HEK293 (cell line): ENCODE results near the gene HLA-DRB1.

Experiments used
- CTCF ChIA-PET: fragments of 350-600 bp; formaldehyde crosslinking; extraction: SDS; loops from one replicate; lab custom pipeline; 2021; ENCODE audit warnings: antibody characterized with exemption; lab: Yijun Ruan, JAX
- POLR2A ChIA-PET: fragments of 300-600 bp; formaldehyde crosslinking; extraction: SDS; loops from one replicate; lab custom pipeline; 2020; ENCODE audit warnings: antibody characterized with exemption, inconsistent platforms; lab: Yijun Ruan, JAX
- H3K27ac ChIP-seq: fragments of 200-500 bp; sonication (Bioruptor generic); 2 replicates; pipeline ENCODE4 v1.5.1; 2014; ENCODE audit warnings: low read depth, low read length, control low read depth, inconsistent platforms; ENCODE audit errors: extremely low read depth
- H3K36me3 ChIP-seq, 2 experiments: fragments of 200-500 bp in 1 of 2; sonication (Bioruptor generic) in 1 of 2; 1 replicate in 1 of 2; 2 replicates in 1 of 2; pipeline ENCODE4 v1.5.1; 2014 to 2017; ENCODE audit warnings: inconsistent platforms in 2 of 2, low read length in 2 of 2; ENCODE audit not compliant: control insufficient read depth in 2 of 2, insufficient read depth in 1 of 2
- H3K4me1 ChIP-seq: fragments of 200-500 bp; sonication (Bioruptor generic); 2 replicates; pipeline ENCODE4 v1.5.1; 2014; ENCODE audit warnings: mild to moderate bottlenecking, low read length, inconsistent platforms; ENCODE audit not compliant: control insufficient read depth, insufficient read depth
- H3K4me3 ChIP-seq: 2 replicates; pipeline ENCODE4 v1.5.1; 2011; ENCODE audit warnings: low read depth, mild to moderate bottlenecking, control low read depth, low read length, moderate library complexity
- H3K9me3 ChIP-seq: fragments of 200-500 bp; sonication (Bioruptor generic); 2 replicates; pipeline ENCODE4 v1.5.1; 2014; ENCODE audit warnings: low read depth, low read length, inconsistent platforms; ENCODE audit not compliant: control insufficient read depth, insufficient read depth
- MZF1 ChIP-seq: fragments of 450-650 bp; formaldehyde crosslinking; IDR thresholded peaks from 2 replicates; pipeline ENCODE4 v1.5.1; 2017; ENCODE audit warnings: missing biosample characterization, missing genetic modification characterization, borderline replicate concordance
- OVOL3 ChIP-seq: fragments of 450-650 bp; formaldehyde crosslinking; IDR thresholded peaks from 2 replicates; pipeline ENCODE4 v1.5.1; 2016; ENCODE audit warnings: missing biosample characterization, missing genetic modification characterization
- PRDM1 ChIP-seq: fragments of 450-650 bp; formaldehyde crosslinking; IDR thresholded peaks from 2 replicates; pipeline ENCODE4; 2016; ENCODE audit warnings: missing biosample characterization, missing genetic modification characterization
- SP7 ChIP-seq: fragments of 450-650 bp; formaldehyde crosslinking; IDR thresholded peaks from 2 replicates; pipeline ENCODE4 v1.5.1; 2016; ENCODE audit warnings: missing biosample characterization, missing genetic modification characterization
- ZBTB17 ChIP-seq: fragments of 450-650 bp; formaldehyde crosslinking; IDR thresholded peaks from 2 replicates; pipeline ENCODE4 v1.5.1; 2016; ENCODE audit warnings: missing biosample characterization, missing genetic modification characterization
- ZBTB6 ChIP-seq: fragments of 450-650 bp; formaldehyde crosslinking; IDR thresholded peaks from 2 replicates; pipeline ENCODE4 v1.5.1; 2017; ENCODE audit warnings: missing biosample characterization, missing genetic modification characterization
- ZNF112 ChIP-seq: fragments of 450-650 bp; formaldehyde crosslinking; IDR thresholded peaks from 2 replicates; pipeline ENCODE4 v1.5.0; 2017; ENCODE audit warnings: missing biosample characterization, missing genetic modification characterization
- ZNF174 ChIP-seq: fragments of 450-650 bp; formaldehyde crosslinking; IDR thresholded peaks from 2 replicates; pipeline ENCODE4 v1.5.0; 2017; ENCODE audit warnings: missing biosample characterization, mild to moderate bottlenecking, missing genetic modification characterization
- ZNF221 ChIP-seq: fragments of 450-650 bp; formaldehyde crosslinking; IDR thresholded peaks from 2 replicates; pipeline ENCODE4 v1.5.1; 2017; ENCODE audit warnings: missing biosample characterization, missing genetic modification characterization, borderline replicate concordance
- ZNF24 ChIP-seq: fragments of 450-650 bp; formaldehyde crosslinking; IDR thresholded peaks from 2 replicates; pipeline ENCODE4 v1.5.1; 2016; ENCODE audit warnings: missing biosample characterization, missing genetic modification characterization
- ZNF302 ChIP-seq: fragments of 450-650 bp; formaldehyde crosslinking; IDR thresholded peaks from 2 replicates; pipeline ENCODE4 v1.5.1; 2016; ENCODE audit warnings: missing biosample characterization, missing genetic modification characterization, low read depth
- ZNF362 ChIP-seq: fragments of 450-650 bp; formaldehyde crosslinking; IDR thresholded peaks from 2 replicates; pipeline ENCODE4 v1.5.1; 2016; ENCODE audit warnings: missing biosample characterization, missing genetic modification characterization
- ZNF366 ChIP-seq: fragments of 450-650 bp; formaldehyde crosslinking; conservative IDR thresholded peaks from 2 replicates; pipeline ENCODE4 v1.5.1; 2016; ENCODE audit warnings: missing biosample characterization, missing genetic modification characterization
- ZNF423 ChIP-seq: fragments of 450-650 bp; formaldehyde crosslinking; IDR thresholded peaks from 2 replicates; pipeline ENCODE4 v1.5.1; 2016; ENCODE audit warnings: missing biosample characterization, missing genetic modification characterization
- ZNF548 ChIP-seq: fragments of 450-650 bp; formaldehyde crosslinking; IDR thresholded peaks from 2 replicates; pipeline ENCODE4 v1.5.1; 2016; ENCODE audit warnings: missing biosample characterization, missing genetic modification characterization
- ZNF558 ChIP-seq: fragments of 450-650 bp; formaldehyde crosslinking; IDR thresholded peaks from 2 replicates; pipeline ENCODE4 v1.5.1; 2016; ENCODE audit warnings: missing biosample characterization, missing genetic modification characterization
- ZNF776 ChIP-seq: fragments of 450-650 bp; formaldehyde crosslinking; IDR thresholded peaks from 2 replicates; pipeline ENCODE4 v1.5.0; 2017; ENCODE audit warnings: missing biosample characterization, missing genetic modification characterization, borderline replicate concordance
- ZSCAN16 ChIP-seq: fragments of 450-650 bp; formaldehyde crosslinking; IDR thresholded peaks from 2 replicates; pipeline ENCODE4 v1.5.1; 2016; ENCODE audit warnings: missing biosample characterization, missing genetic modification characterization
- ZSCAN4 ChIP-seq: fragments of 450-650 bp; formaldehyde crosslinking; IDR thresholded peaks from 2 replicates; pipeline ENCODE4 v1.5.1; 2017; ENCODE audit warnings: missing biosample characterization, missing genetic modification characterization

Gene HLA-DRB1

GRCh38 chr6:32607988-32608298 lies 18.3 kb upstream of the HLA-DRB1 start (continued):
- TF ChIP-seq ZNF548 (tag by site-specific recombination) (no peak), ZSCAN16 (tag by site-specific recombination) (no peak), ZSCAN4 (tag by site-specific recombination) (no peak), ZNF112 (tag by site-specific recombination) (no peak), ZBTB17 (tag by site-specific recombination) (no peak), ZBTB6 (tag by site-specific recombination) (no peak), ZNF24 (tag by site-specific recombination) (no peak), ZNF221 (tag by site-specific recombination) (no peak), ZNF174 (tag by site-specific recombination) (no peak)
- TF ChIP-seq, all 188 proteins: peak for 0

- ChIA-PET POLR2A (no interaction called here), CTCF (interaction anchor here (0.9 to 1.0 kb wide), 2 partner anchors 23 to 27 kb away, joined by 3 read pairs; no protein-coding TSS in a partner anchor)
- H3K9me3 ChIP-seq, result no peaks in the 10 kb centered on the region
Measured at GRCh38 chr6:32607263-32607987, 17.8 kb upstream of the HLA-DRB1 start.

GRCh38 chr6:32604434-32604877 lies 14.8 kb upstream of the HLA-DRB1 start:
- Histone ChIP-seq H3K27ac (no peak overlapping the region), H3K4me1 (0 out of 2 replicates have a peak, but pooled peaks cover 2% of the 10 kb centered on the region), H3K36me3 (no peaks in the 10 kb centered on the region), H3K9me3 (no peaks in the 10 kb centered on the region), H3K4me3 (no peak overlapping the region)
- TF ChIP-seq SP7 (tag by site-specific recombination) (no peak), MZF1 (tag by site-specific recombination) (peak; percentile 55; the same call in 1 of the 2 replicates)
- ChIA-PET CTCF (interaction anchor here (1.1 to 1.6 kb wide), 2 partner anchors 10 to 18 kb away, joined by 4 read pairs; no protein-coding TSS in a partner anchor), POLR2A (no interaction called here)

More at GRCh38 chr6:32607263-32607987, 17.8 kb upstream of the HLA-DRB1 start:
- H3K36me3 ChIP-seq, result no peaks in the 10 kb centered on the region
- no peak overlapping the region for H3K4me3 ChIP-seq
- 0 out of 2 replicates have a peak, but pooled peaks cover 2% of the 10 kb centered on the region for H3K4me1 ChIP-seq
- H3K27ac ChIP-seq, result no peak overlapping the region
- TF ChIP-seq ZNF362 (tag by site-specific recombination), result 0 out of 2 replicates have a peak, but pooled peaks have one; percentile 22
- no peak for TF ChIP-seq ZNF302 (tag by site-specific recombination)
- peak; percentile 51; the same call in 1 of the 2 replicates for TF ChIP-seq ZNF366 (tag by site-specific recombination)
- peak; percentile 64 for TF ChIP-seq PRDM1 (tag by site-specific recombination)

- H3K4me1 ChIP-seq, result 0 out of 2 replicates have a peak, but pooled peaks cover 2% of the 10 kb centered on the region
- TF ChIP-seq ZNF423 (tag by site-specific recombination), result no peak
- no peak for TF ChIP-seq ZNF558 (tag by site-specific recombination)
- no peak for TF ChIP-seq OVOL3 (tag by site-specific recombination)
- TF ChIP-seq ZNF776 (tag by site-specific recombination), result no peak
- no peak overlapping the region for H3K27ac ChIP-seq
- ChIA-PET CTCF (interaction anchor here (0.6 to 1.6 kb wide), 4 partner anchors 10 to 19 kb away, joined by 3 to 8 read pairs (median 4); no protein-coding TSS in a partner anchor), POLR2A (no interaction called here)
- no peak overlapping the region for H3K4me3 ChIP-seq
- H3K36me3 ChIP-seq, result no peaks in the 10 kb centered on the region
- no peaks in the 10 kb centered on the region for H3K9me3 ChIP-seq
Measured at GRCh38 chr6:32603888-32604287, 14.2 kb upstream of the HLA-DRB1 start.
